Astrocyte of the cerebellum (primary cell): ENCODE results near the gene TEAD4.

Source experiments
- DNase-seq: peaks from one replicate; pipeline ENCODE4 v3.0.0-alpha.2; 2011; ENCODE audit warnings: low read depth
- H3K4me3 ChIP-seq: 2 replicates; pipeline ENCODE4 v1.5.1; 2011; ENCODE audit warnings: mild to moderate bottlenecking, low read depth, low read length, moderate library complexity
- CTCF ChIP-seq: IDR thresholded peaks from 2 replicates; pipeline ENCODE4 v1.5.1; 2012; ENCODE audit warnings: low read length, low read depth, moderate library complexity, mild to moderate bottlenecking; ENCODE audit errors: missing control alignments
- in situ Hi-C: cut with HindIII; loops from 2 replicates; pipeline ENCODE4 v1.10.0; 2017; ENCODE audit warnings: low sequenced_read_pairs

TEAD4 gene

GRCh38 chr12:3020850-3021435 lies 61.7 kb downstream of the TEAD4 start:
- in situ Hi-C loops = no loop called here
- DNase-seq = no peak
- no peak overlapping the region for H3K4me3 ChIP-seq
- TF ChIP-seq CTCF = no peak

- in situ Hi-C loops = no loop called here
- TF ChIP-seq CTCF = no peak
- DNase-seq = no peak
- H3K4me3 ChIP-seq = no peak overlapping the region
Observed at GRCh38 chr12:3022411-3022810, 63.2 kb downstream of the TEAD4 start.

GRCh38 chr12:3022961-3023360 lies 63.8 kb downstream of the TEAD4 start:
- no peak for DNase-seq
- no peak for TF ChIP-seq CTCF
- in situ Hi-C loops = no loop called here
- H3K4me3 ChIP-seq = no peak overlapping the region

- DNase-seq = no peak
- in situ Hi-C loops = no loop called here
Observed at GRCh38 chr12:3028108-3028507, 68.9 kb downstream of the TEAD4 start.

GRCh38 chr12:3030821-3031429 lies 71.7 kb downstream of the TEAD4 start:
- TF ChIP-seq CTCF = no peak
- DNase-seq = no peak
- in situ Hi-C loops = no loop called here
- no peak overlapping the region for H3K4me3 ChIP-seq

More at GRCh38 chr12:3028108-3028507, 68.9 kb downstream of the TEAD4 start:
- no peak for TF ChIP-seq CTCF
- no peak overlapping the region for H3K4me3 ChIP-seq

- H3K4me3 ChIP-seq = no peak overlapping the region
- in situ Hi-C loops = no loop called here
- TF ChIP-seq CTCF = no peak
- no peak for DNase-seq
Observed at GRCh38 chr12:3032161-3032560, 73.0 kb downstream of the TEAD4 start.
